Epithelial cell of esophagus (primary cell): ENCODE results near the gene COQ5.

Source experiments
- DNase-seq: peaks from one replicate; pipeline ENCODE4 v3.0.0; 2010; ENCODE audit warnings: low read depth
- H3K4me3 ChIP-seq: 2 replicates; pipeline ENCODE4 v1.5.1; 2011; ENCODE audit warnings: mild to moderate bottlenecking, low read length, control low read depth
- TF ChIP-seq, protein P1 (sequence below): IDR thresholded peaks from 2 replicates; pipeline ENCODE4 v1.5.1; 2011; ENCODE audit warnings: low read depth, mild to moderate bottlenecking, low read length, control low read depth, inconsistent platforms; ENCODE audit not compliant: insufficient read depth; ENCODE audit errors: missing control alignments

COQ5 gene

DNA sequence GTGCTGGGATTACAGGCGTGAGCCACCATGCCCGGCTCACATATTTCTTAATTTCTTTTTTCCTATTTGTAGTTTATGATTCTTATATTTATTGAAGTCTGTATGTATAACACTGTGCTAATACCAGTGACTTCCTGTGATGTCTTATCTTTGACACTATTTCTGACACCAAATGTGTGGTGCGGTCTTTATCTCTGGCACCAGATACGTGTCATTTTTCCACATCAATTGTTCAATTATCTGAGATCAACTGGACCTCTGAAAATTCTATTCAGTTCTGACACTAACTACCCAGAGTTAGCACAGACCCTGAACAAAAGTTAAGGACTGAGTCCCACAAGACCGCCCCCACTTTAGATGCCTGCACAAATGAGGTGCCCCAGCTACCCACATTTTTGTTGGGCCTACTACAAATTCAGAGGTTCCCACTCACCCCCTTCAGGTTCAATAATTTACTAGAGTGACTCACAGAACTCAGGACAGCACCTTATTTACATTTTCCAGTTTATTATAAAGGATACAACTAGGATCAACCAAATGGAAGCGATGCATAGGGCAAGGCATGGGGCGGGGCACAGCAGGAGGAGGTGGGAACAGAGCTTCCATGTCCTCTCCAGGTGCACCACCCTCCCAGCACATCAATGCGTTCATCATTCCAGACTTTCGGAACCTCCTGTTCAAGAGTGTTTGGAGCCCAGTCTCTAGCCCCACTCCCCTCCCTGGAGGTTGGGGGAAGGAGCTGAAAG, 47.8 kb downstream of the COQ5 start:
- H3K4me3 ChIP-seq, result no peak overlapping the region
- DNase-seq, result no peak
- TF ChIP-seq, protein P1, sequence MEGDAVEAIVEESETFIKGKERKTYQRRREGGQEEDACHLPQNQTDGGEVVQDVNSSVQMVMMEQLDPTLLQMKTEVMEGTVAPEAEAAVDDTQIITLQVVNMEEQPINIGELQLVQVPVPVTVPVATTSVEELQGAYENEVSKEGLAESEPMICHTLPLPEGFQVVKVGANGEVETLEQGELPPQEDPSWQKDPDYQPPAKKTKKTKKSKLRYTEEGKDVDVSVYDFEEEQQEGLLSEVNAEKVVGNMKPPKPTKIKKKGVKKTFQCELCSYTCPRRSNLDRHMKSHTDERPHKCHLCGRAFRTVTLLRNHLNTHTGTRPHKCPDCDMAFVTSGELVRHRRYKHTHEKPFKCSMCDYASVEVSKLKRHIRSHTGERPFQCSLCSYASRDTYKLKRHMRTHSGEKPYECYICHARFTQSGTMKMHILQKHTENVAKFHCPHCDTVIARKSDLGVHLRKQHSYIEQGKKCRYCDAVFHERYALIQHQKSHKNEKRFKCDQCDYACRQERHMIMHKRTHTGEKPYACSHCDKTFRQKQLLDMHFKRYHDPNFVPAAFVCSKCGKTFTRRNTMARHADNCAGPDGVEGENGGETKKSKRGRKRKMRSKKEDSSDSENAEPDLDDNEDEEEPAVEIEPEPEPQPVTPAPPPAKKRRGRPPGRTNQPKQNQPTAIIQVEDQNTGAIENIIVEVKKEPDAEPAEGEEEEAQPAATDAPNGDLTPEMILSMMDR, result no peak

DNA sequence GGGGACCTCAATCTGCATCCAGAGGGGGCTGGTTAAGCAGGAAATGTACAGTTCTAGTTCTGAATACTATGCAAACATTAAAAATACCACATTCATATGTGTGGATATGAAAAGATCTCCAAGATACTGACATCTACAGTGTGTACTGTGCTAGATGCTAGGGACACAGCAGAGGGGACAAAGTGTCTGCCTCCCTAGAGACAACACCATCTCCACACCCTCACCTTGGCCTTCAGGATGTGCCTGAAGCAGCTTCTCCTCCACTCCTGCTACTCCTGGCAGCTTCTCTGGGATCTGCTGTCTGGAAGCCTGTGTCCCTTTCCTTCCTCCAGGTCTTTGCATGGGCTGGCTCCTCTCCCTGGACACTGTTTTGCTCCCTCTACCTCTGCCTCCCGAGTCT, 48.7 kb downstream of the COQ5 start:
- TF ChIP-seq, protein P1, result no peak
- DNase-seq, result no peak
- H3K4me3 ChIP-seq, result no peak overlapping the region

DNA sequence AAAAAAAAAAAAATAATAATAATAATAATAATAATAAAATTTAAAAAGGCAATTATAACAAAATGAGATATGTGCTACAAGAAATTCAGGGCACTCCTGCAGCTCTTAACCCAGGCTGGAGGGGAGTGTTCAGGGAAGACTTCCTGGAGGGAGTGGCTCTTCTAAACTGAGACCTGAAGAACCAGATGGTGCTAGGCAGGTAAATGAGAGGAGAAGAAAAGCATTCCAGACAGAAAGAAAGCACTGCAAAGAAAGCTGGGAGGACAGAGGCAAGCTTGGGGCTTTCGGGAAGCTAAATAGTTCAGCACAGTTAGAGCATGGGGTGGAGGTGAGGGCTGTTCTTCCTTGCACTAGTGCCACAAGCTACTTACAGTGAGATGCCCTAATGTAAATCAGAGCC, 49.5 kb downstream of the COQ5 start:
- DNase-seq, result peak; percentile 46
- TF ChIP-seq, protein P1, result no peak
- H3K4me3 ChIP-seq, result no peak overlapping the region

DNA sequence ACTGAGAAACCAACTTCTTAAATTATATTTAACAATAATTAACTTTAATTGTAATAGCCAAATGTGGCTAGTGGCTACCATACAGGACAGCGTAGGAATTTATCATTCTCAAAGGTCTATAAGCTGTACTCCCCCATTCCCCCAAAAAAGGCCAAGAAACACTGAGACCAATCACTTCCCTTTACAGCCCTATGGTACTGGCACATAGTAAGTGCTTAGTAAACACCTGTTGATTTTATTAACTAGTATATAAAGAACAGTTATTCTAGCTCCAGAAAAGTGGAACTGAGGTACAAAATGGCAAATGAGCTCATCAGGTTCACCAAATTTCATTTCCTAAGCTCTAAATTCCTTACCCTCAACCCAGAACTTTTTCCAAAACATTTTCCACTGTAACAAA, 53.3 kb downstream of the COQ5 start:
- H3K4me3 ChIP-seq, result no peak overlapping the region
- DNase-seq, result no peak
- TF ChIP-seq, protein P1, result no peak

DNA sequence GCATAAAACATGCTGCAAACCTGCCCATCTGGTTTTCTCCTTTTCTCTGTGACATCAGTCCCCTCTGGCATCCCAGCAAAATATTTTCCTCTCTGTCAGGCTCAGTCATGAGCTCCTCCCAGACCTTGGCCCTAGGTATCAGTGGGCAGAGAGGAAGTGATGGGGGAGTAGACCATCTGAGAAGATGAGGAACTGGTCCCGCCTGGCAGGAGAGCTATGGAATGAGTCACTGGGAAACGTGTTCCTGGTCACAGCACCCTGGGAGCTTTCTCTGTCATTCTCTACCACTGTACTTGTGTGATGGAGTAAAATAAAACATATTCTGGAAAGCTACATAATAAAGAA, 54.4 kb downstream of the COQ5 start:
- peak; percentile 98 for DNase-seq
- TF ChIP-seq, protein P1, result no peak
- H3K4me3 ChIP-seq, result no peak overlapping the region

DNA sequence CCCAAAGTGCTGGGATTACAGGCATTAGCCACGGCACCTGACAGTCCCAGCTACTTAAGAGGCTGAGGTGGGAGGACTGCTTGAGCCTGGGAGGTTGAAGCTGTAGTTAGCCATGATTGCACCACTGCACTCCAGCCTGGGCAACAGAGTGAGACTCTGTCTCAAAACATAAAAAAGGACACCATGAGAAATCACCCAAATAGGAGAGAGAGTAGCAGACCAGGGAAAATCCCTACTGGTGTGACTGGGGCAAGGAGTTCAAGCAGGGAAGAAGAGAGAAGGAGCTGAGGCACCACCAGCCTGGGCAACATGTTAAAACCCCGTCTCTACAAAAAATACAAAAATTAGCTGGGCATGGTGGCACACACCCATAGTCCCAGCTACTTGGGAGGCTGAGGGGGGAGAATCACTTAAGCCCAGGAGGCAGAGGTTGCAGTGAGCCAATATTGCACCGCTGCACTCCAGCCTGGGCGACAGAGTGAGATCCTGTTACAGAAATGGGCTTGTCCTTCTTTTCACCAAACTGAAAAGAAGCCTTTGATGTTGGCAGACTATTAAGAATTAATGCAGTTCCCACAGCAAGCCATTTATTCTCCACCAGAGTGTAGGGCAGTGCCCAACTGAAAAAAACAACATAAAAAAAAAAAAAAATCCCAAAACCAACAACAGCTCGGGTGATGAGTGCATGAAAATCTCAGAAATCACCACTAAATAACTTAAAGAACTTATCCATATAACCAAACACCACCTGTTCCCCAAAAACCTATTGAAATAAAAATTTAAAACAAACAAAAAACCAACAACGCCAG, 54.9 kb downstream of the COQ5 start:
- no peak for DNase-seq
- H3K4me3 ChIP-seq, result peak overlapping the region; percentile 11
- TF ChIP-seq, protein P1, result no peak
